Measurements from ENCODE around the gene PLXNA2. TPM values are rescaled to one million over a fixed set of nuclear protein-coding genes. Genes with fewer than 3 reads are reported as not detected.

Gene PLXNA2
- total and polyA plus RNA-seq, 2 of the 8 experiments (the other 6 are each of a cell fraction or from before 2014, with no cell fraction given) = 0.33 to 1.5 TPM

GRCh38 chr1:208060215-208060869, 183.8 kb downstream of the PLXNA2 start (continued):
- TF ChIP-seq TAF1 (IDR thresholded peaks at IDR 0.05; ENCODE audit: low read depth, low read length) (no peak), SRF (IDR thresholded peaks at IDR 0.05; ENCODE audit: low read depth, low read length) (no peak)
